Neural crest cell (in vitro differentiated cells): Measurements from ENCODE around the gene HFM1. TPM values are rescaled to one million over a fixed set of nuclear protein-coding genes. Genes with fewer than 3 reads are reported as not detected.

ENCODE experiments used
- DNase-seq: peaks from one replicate; pipeline ENCODE4 v3.0.0; 2021; ENCODE audit warnings: low read depth, mixed read lengths, low spot score
- H3K27ac Mint-ChIP-seq: one replicate; pipeline ENCODE4 v1.8.0; 2021; ENCODE audit warnings: mild to moderate bottlenecking, mixed read lengths; ENCODE audit not compliant: unreplicated experiment
- H3K27me3 Mint-ChIP-seq: 2 replicates; pipeline ENCODE4 v1.8.0; 2021; ENCODE audit warnings: low read depth, mild to moderate bottlenecking, mixed read lengths
- H3K36me3 Mint-ChIP-seq: 2 replicates; pipeline ENCODE4 v1.8.0; 2021; ENCODE audit warnings: low read depth, mild to moderate bottlenecking, mixed read lengths
- H3K4me1 Mint-ChIP-seq: 2 replicates; pipeline ENCODE4 v1.8.0; 2021; ENCODE audit warnings: mixed read lengths
- H3K4me3 Mint-ChIP-seq: one replicate; pipeline ENCODE4 v1.8.0; 2021; ENCODE audit warnings: mild to moderate bottlenecking, mixed read lengths
- H3K9me3 Mint-ChIP-seq: 2 replicates; pipeline ENCODE4 v1.8.0; 2021; ENCODE audit warnings: mixed read lengths
- CTCF ChIP-seq: fragments of 200-600 bp; sonication (generic); conservative IDR thresholded peaks from 2 replicates; pipeline ENCODE4 v1.5.0; 2021; ENCODE audit warnings: antibody characterized with exemption, mild to moderate bottlenecking
- total RNA-seq: library from RNA; stranded (reverse); gene quantifications from 2 replicates; pipeline ENCODE4 v1.2.1, GENCODE V29; 2021

HFM1 gene
- total RNA-seq, 1 donor from 2014 or later = 6.6 TPM

- no peak for DNase-seq
- TF ChIP-seq CTCF = no peak
- Mint-ChIP-seq H3K36me3 (peaks cover 52% of the 10 kb centered on the region), H3K4me1 (no peaks in the 10 kb centered on the region), H3K27ac (no peak overlapping the region), H3K27me3 (no peaks in the 10 kb centered on the region), H3K9me3 (peaks cover 19% of the 10 kb centered on the region), H3K4me3 (no peak overlapping the region)
Measured at GRCh38 chr1:91334856-91335255, 69.8 kb downstream of the HFM1 start.

- Mint-ChIP-seq H3K27ac (no peak overlapping the region), H3K9me3 (peaks cover 2% of the 10 kb centered on the region), H3K36me3 (peaks cover 35% of the 10 kb centered on the region), H3K27me3 (no peaks in the 10 kb centered on the region), H3K4me3 (no peak overlapping the region), H3K4me1 (peaks cover 5% of the 10 kb centered on the region)
- no peak for TF ChIP-seq CTCF
- no peak for DNase-seq
Measured at GRCh38 chr1:91325456-91325855, 79.2 kb downstream of the HFM1 start.

GRCh38 chr1:91314643-91315042, 90.0 kb downstream of the HFM1 start:
- Mint-ChIP-seq H3K4me1 (no peaks in the 10 kb centered on the region), H3K9me3 (peaks cover 8% of the 10 kb centered on the region), H3K36me3 (peaks cover 30% of the 10 kb centered on the region), H3K4me3 (no peak overlapping the region), H3K27ac (no peak overlapping the region), H3K27me3 (no peaks in the 10 kb centered on the region)
- DNase-seq = no peak
- no peak for TF ChIP-seq CTCF

- H3K27ac Mint-ChIP-seq = no peak overlapping the region
- H3K36me3 Mint-ChIP-seq = peaks cover 44% of the 10 kb centered on the region
- no peak overlapping the region for H3K4me3 Mint-ChIP-seq
- H3K4me1 Mint-ChIP-seq = no peaks in the 10 kb centered on the region
- TF ChIP-seq CTCF = no peak
- DNase-seq = no peak
- H3K27me3 Mint-ChIP-seq = no peaks in the 10 kb centered on the region
- peaks cover 14% of the 10 kb centered on the region for H3K9me3 Mint-ChIP-seq
Measured at GRCh38 chr1:91311672-91312071, 93.0 kb downstream of the HFM1 start.

- Mint-ChIP-seq H3K36me3 (peaks cover 49% of the 10 kb centered on the region), H3K4me3 (no peak overlapping the region), H3K27ac (no peak overlapping the region), H3K4me1 (no peaks in the 10 kb centered on the region), H3K27me3 (no peaks in the 10 kb centered on the region), H3K9me3 (peaks cover 18% of the 10 kb centered on the region)
- no peak for DNase-seq
- TF ChIP-seq CTCF = no peak
Measured at GRCh38 chr1:91308544-91308943, 96.1 kb downstream of the HFM1 start.

GRCh38 chr1:91307784-91308409, 96.7 kb downstream of the HFM1 start:
- H3K27me3 Mint-ChIP-seq = no peaks in the 10 kb centered on the region
- H3K9me3 Mint-ChIP-seq = peaks cover 22% of the 10 kb centered on the region
- no peak for DNase-seq
- no peak overlapping the region for H3K4me3 Mint-ChIP-seq
- no peaks in the 10 kb centered on the region for H3K4me1 Mint-ChIP-seq
- H3K27ac Mint-ChIP-seq = no peak overlapping the region
- H3K36me3 Mint-ChIP-seq = peaks cover 52% of the 10 kb centered on the region
- no peak for TF ChIP-seq CTCF
